Umbilical cord (tissue), 2 donors: ENCODE data around the gene MARS1. TPM values are rescaled to one million over a fixed set of nuclear protein-coding genes. Genes with fewer than 3 reads are reported as not detected.
"Not testable (repeated sequence)": the region's sequence is repeated elsewhere in the genome, so short reads cannot be mapped to it uniquely, and the experiment has no call there.

Experiments used
- DNase-seq: peaks from one replicate; pipeline ENCODE4 v3.0.0-alpha.2; 2015; ENCODE audit warnings: low spot score
- total RNA-seq: library from RNA; depleted of rRNA; stranded (reverse); fragments of >200 nt; gene quantifications from one replicate; pipeline ENCODE4 v1.2.3, GENCODE V29; 2014; ENCODE audit warnings: low replicate concordance; ENCODE audit not compliant: insufficient read depth

The MARS1 gene
- 41.7 TPM for total RNA-seq

- peak; percentile 99 for DNase-seq
Measured at GRCh38 chr12:57487597-57488401, at the start of gene MARS1. TSS of gene MARS1 (plus strand) at chr12:57488068. CDS start at chr12:57488091, 23 bp downstream.

- no peak for DNase-seq
Measured at GRCh38 chr12:57438400-57438799, 49.5 kb upstream of the MARS1 start.

- no peak for DNase-seq
Measured at GRCh38 chr12:57439762-57440266, 48.1 kb upstream of the MARS1 start.

DNA sequence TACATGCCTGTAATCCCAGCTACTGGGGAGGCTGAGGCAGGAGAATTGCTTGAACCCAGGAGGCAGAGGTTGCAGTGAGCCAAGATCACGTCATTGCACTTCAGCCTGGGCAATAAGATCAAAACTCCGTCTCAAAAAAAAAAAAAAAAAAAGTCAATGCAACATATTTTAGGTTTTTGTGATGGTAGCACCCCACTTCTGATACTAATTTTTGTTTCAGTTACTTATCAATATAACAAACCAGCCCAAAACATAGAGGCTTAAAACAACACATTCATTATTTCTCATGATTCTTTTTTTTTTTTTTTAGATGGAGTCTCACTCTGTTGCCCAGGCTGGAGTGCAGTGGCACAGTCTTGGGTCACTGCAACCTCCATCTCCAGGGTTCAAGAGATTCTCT, 46.5 kb upstream of the MARS1 start:
- DNase-seq: not testable (repeated sequence)

GRCh38 chr12:57441846-57442427, 45.9 kb upstream of the MARS1 start:
- no peak for DNase-seq

- not testable (repeated sequence) for DNase-seq
Measured at GRCh38 chr12:57444337-57444736, 43.5 kb upstream of the MARS1 start.

DNA sequence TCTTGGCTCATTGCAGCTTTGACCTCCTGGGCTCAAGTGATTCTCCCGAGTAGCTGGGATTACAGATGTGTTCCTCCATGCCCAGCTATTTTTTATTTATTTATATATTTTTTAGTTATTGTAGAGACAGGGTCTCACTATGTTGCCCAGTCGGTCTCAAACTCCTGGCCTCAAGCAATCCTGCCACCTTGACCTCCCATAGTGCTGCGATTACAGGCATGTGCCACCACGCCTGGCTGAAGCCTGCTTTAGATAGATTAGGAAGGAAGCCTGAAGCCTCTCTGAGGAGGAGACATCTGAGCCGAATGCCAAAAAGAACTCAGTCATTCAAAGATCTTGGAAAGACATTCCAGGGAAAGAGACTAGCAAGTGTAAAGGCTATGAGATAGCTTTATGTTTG, 43.1 kb upstream of the MARS1 start:
- no peak for DNase-seq

DNA sequence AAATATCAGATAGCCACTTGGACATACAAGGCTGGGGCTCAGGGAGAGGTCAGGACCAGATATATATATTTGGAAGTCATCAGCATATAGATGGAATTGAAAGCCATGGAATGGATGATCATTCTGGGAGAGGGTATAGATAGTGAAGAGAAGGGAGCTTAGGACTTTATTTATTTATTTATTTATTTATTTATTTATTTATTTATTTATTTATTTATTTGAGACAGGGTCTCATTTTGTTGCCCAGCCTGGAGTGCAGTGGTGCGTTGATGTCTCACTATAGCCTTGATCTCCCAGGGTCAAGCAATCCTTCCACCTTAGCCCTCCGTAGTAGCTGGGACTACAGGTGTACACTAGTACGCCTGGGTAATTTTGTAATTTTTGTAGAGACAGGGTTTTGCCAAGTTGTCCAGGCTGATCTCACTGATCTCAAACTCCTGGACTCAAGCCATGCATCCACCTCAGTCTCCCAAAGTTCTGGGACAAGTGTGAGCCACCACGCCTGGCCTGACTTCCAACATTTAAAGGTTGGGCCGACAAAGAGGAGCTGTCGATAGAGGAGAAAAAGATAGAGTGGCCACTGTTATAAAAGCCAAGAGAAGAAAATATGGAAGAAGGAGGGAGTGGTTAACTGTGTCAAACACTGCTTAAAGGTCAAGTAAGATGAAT, 41.4 kb upstream of the MARS1 start:
- DNase-seq: no peak

GRCh38 chr12:57448669-57449068, 39.2 kb upstream of the MARS1 start:
- no peak for DNase-seq

DNA sequence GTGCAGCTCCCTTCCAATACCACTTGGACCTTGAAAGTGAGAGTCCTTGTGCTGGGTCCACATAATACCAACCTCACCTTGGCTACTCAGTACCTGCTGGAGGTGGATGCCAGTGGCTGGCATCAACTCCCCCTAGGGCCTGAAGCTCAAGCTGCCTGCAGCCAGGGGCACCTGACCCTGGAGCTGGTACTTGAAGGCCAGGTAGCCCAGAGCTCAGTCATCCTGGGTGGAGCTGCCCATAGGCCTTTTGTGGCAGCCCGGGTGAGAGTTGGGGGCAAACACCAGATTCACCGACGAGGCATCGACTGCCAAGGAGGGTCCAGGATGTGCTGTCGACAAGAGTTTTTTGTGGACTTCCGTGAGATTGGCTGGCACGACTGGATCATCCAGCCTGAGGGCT, 38.5 kb upstream of the MARS1 start:
- DNase-seq: no peak

DNA sequence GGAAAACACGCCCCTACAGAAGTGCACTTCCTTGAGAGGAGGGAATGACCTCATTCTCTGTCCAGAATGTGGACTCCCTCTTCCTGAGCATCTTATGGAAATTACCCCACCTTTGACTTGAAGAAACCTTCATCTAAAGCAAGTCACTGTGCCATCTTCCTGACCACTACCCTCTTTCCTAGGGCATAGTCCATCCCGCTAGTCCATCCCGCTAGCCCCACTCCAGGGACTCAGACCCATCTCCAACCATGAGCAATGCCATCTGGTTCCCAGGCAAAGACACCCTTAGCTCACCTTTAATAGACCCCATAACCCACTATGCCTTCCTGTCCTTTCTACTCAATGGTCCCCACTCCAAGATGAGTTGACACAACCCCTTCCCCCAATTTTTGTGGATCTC, 37.8 kb upstream of the MARS1 start:
- no peak for DNase-seq

DNA sequence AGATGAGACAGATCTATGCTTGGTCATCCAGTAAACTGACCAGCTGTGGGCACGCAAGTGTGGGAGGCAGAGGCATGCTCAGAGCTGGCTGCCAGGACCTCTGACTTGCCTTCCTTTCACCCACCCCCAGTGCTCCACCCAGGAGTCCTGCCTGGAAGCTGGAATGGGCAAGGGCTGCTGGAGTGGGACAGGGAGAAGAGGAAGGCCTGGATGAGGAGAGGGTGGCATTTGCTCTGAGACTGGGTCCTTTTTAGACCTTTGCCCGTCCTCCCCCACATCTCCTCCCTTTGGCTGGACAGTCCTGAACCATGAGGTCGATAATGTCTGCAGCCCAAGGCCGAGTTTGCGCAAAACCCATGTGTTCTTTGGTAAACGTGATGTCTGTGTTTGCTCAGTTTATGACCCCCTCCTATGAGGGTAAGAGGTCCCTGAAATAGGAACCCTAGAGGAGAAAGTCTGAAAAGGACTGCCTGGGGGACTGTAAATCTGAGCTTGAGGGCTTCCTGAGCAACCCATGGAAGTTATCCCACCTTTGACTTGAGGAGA, 36.6 kb upstream of the MARS1 start:
- no peak for DNase-seq

DNA sequence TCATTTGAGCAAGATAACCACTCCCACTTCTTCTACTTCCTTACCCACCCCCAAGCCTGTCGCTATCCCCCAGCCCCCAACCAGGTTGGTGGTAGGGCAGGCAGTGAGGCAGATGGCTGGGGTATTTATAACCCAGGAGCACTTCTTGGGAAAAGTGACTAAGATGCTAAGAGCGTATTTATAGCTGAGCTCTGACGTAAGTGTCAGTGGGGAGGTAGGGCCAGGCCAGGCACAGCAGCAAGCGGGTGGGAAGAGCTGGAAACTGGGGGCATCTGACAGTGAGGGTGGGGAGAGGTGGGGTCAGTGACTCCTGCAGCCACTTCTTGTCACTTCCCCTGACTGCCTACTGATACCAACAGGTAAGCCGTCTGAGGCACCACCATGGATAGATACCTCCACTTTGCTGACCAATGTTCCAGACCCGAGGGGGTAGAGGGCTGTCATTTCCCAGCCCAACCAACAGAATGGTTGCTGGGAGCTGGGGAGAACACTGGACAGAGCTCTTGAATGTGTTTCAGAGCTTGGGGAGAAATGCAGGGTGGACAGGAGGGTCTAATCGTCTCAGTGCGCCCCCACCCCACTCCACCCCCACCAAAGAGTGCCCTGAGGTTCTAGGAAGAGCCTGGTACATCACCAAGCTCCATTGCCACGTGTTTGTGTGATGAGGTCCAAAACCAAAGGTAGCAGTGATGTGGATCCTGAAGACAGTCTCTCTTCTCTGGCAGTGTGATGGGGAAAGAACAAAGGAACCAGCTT, 35.5 kb upstream of the MARS1 start:
- DNase-seq: peak; percentile 76

- DNase-seq: peak; percentile 81
Measured at GRCh38 chr12:57452937-57453509, 34.8 kb upstream of the MARS1 start.

- DNase-seq: no peak
Measured at GRCh38 chr12:57454213-57454565, 33.7 kb upstream of the MARS1 start.

- no peak for DNase-seq
Measured at GRCh38 chr12:57454566-57455373, 33.1 kb upstream of the MARS1 start, which contains the start of gene INHBE. TSS of gene INHBE (plus strand) at chr12:57455307. CDS start at chr12:57455537, 230 bp downstream.

GRCh38 chr12:57455374-57456144, 32.3 kb upstream of the MARS1 start:
- no peak for DNase-seq

- peak; percentile 30 for DNase-seq
Measured at GRCh38 chr12:57456145-57456700, 31.6 kb upstream of the MARS1 start.
